Anterior cingulate cortex (tissue), 58 donors: ENCODE measurements around the gene DCDC2.
"Not testable (repeated sequence)": the region's sequence is repeated elsewhere in the genome, so short reads cannot be mapped to it uniquely, and the experiment has no call there.

Experiments
- DNase-seq, 58 donors: peaks; one replicate each; lab custom pipeline; 2025; lab: John Stamatoyannopoulos, UW

The DCDC2 gene

GRCh38 chr6:24381476-24382219 is 23.8 kb upstream of the DCDC2 start:
- DNase-seq: no peak

- DNase-seq: no peak
These were observed 20.7 kb upstream of the DCDC2 start for GRCh38 chr6:24378473-24379097.

GRCh38 chr6:24376871-24377270 is 19.0 kb upstream of the DCDC2 start:
- DNase-seq: no peak

GRCh38 chr6:24374612-24375011 is 16.8 kb upstream of the DCDC2 start:
- no peak for DNase-seq

- DNase-seq: not testable (repeated sequence)
These were observed 7.3 kb upstream of the DCDC2 start for GRCh38 chr6:24365103-24365633.

- DNase-seq: not testable (repeated sequence)
These were observed 4.5 kb upstream of the DCDC2 start for GRCh38 chr6:24362363-24362762.

GRCh38 chr6:24359640-24360454 is 2.0 kb upstream of the DCDC2 start:
- DNase-seq: peak in 55 of 58 donors; percentile 10 to 82 (median 51)

- no peak for DNase-seq
These were observed 461 bp upstream of the DCDC2 start for GRCh38 chr6:24358219-24358821.

- no peak for DNase-seq
These were observed 1.4 kb downstream of the DCDC2 start for GRCh38 chr6:24356310-24356973.

GRCh38 chr6:24355393-24355792 is 2.5 kb downstream of the DCDC2 start:
- DNase-seq: no peak

- DNase-seq: no peak
These were observed 4.0 kb downstream of the DCDC2 start for GRCh38 chr6:24353861-24354260.

- DNase-seq: no peak
These were observed 5.4 kb downstream of the DCDC2 start for GRCh38 chr6:24352434-24352833.

- DNase-seq: no peak
These were observed 12.9 kb downstream of the DCDC2 start for GRCh38 chr6:24344976-24345375.

GRCh38 chr6:24340998-24341938 is 16.6 kb downstream of the DCDC2 start:
- no peak for DNase-seq

GRCh38 chr6:24339932-24340331 is 17.9 kb downstream of the DCDC2 start:
- no peak for DNase-seq

- DNase-seq: no peak
These were observed 23.6 kb downstream of the DCDC2 start for GRCh38 chr6:24334285-24334684.

- peak in 13 of 58 donors; percentile 5 to 23 (median 8) for DNase-seq
These were observed 25.5 kb downstream of the DCDC2 start for GRCh38 chr6:24332317-24332716.

- no peak for DNase-seq
These were observed 27.6 kb downstream of the DCDC2 start for GRCh38 chr6:24330137-24330732.

GRCh38 chr6:24329451-24329850 is 28.4 kb downstream of the DCDC2 start:
- no peak for DNase-seq
